Measurements from ENCODE around the gene KRT84. TPM values are rescaled to one million over a fixed set of nuclear protein-coding genes. Genes with fewer than 3 reads are reported as not detected.

The KRT84 gene
- total RNA-seq = not detected in 2 replicates

- DNase-seq (ENCODE audit: low read depth) = no peak
These were observed at the start of gene KRT84 for GRCh38 chr12:52385226-52385702. TSS of gene KRT84 (minus strand) at chr12:52385652. CDS start at chr12:52385585, 67 bp downstream.

GRCh38 chr12:52434760-52435530, 49.5 kb upstream of the KRT84 start:
- peak; percentile 19 for DNase-seq (ENCODE audit: low read depth)

GRCh38 chr12:52434081-52434733, 48.8 kb upstream of the KRT84 start, which contains the start of gene KRT75:
TSS of gene KRT75 (minus strand) at chr12:52434371. CDS start at chr12:52434304, 67 bp downstream.
- peak; percentile 29 for DNase-seq (ENCODE audit: low read depth)

- no peak for DNase-seq (ENCODE audit: low read depth)
These were observed 48.1 kb upstream of the KRT84 start for GRCh38 chr12:52433501-52434080.

GRCh38 chr12:52432559-52433207, 47.2 kb upstream of the KRT84 start:
- no peak for DNase-seq (ENCODE audit: low read depth)

- no peak for DNase-seq (ENCODE audit: low read depth)
These were observed 42.7 kb upstream of the KRT84 start for GRCh38 chr12:52428121-52428520.

GRCh38 chr12:52427083-52427482, 41.6 kb upstream of the KRT84 start:
- DNase-seq (ENCODE audit: low read depth) = no peak

- no peak for DNase-seq (ENCODE audit: low read depth)
These were observed 40.6 kb upstream of the KRT84 start for GRCh38 chr12:52426034-52426433.

- DNase-seq (ENCODE audit: low read depth) = no peak
These were observed 40.0 kb upstream of the KRT84 start for GRCh38 chr12:52425466-52425865.

GRCh38 chr12:52423661-52424500, 38.4 kb upstream of the KRT84 start:
- no peak for DNase-seq (ENCODE audit: low read depth)

- no peak for DNase-seq (ENCODE audit: low read depth)
These were observed 37.6 kb upstream of the KRT84 start for GRCh38 chr12:52423035-52423434.

GRCh38 chr12:52419656-52420055, 34.2 kb upstream of the KRT84 start:
- peak; percentile 13 for DNase-seq (ENCODE audit: low read depth)

- DNase-seq (ENCODE audit: low read depth) = no peak
These were observed 33.2 kb upstream of the KRT84 start for GRCh38 chr12:52418576-52419110.

- no peak for DNase-seq (ENCODE audit: low read depth)
These were observed 32.3 kb upstream of the KRT84 start for GRCh38 chr12:52417740-52418139.

GRCh38 chr12:52416795-52417194, 31.3 kb upstream of the KRT84 start:
- DNase-seq (ENCODE audit: low read depth) = no peak

GRCh38 chr12:52415870-52416750, 30.7 kb upstream of the KRT84 start:
- peak; percentile 62 for DNase-seq (ENCODE audit: low read depth)

GRCh38 chr12:52414936-52415335, 29.5 kb upstream of the KRT84 start:
- DNase-seq (ENCODE audit: low read depth) = no peak

GRCh38 chr12:52413782-52414345, 28.4 kb upstream of the KRT84 start:
- DNase-seq (ENCODE audit: low read depth) = no peak

- no peak for DNase-seq (ENCODE audit: low read depth)
These were observed 27.8 kb upstream of the KRT84 start for GRCh38 chr12:52413202-52413601.

GRCh38 chr12:52411815-52412214, 26.4 kb upstream of the KRT84 start:
- no peak for DNase-seq (ENCODE audit: low read depth)

Data from renal cortical epithelial cell (primary cell).